GM19099 (cell line): ENCODE data around the gene SERPINA6.

Experiments
- POLR2A ChIP-seq: IDR thresholded peaks from 3 replicates; pipeline ENCODE4 v1.6.1; 2011; ENCODE audit warnings: low read depth; ENCODE audit not compliant: insufficient read length; ENCODE audit errors: extremely low read depth

Gene SERPINA6

GRCh38 chr14:94338023-94338422 lies 14.9 kb upstream of the SERPINA6 start:
- no peak for TF ChIP-seq POLR2A

DNA sequence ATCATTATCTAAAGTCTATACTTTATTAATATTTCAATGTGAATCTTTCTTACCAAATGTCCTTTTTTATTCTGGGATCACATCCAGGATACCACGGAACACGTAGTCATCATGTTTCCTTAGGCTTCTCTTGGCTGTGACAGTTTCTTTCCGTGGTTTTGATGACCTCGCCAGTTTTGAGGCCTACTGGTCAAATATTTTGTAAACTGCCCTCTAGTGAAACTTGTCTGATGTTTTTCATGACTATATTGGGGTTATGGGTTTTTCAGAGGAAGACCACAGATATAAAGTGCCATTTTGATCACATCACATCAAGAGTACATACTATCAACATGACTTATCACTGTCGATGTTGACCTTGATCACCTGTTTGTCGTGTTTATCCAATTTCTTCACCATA lies 14.1 kb upstream of the SERPINA6 start:
- TF ChIP-seq POLR2A = no peak

DNA sequence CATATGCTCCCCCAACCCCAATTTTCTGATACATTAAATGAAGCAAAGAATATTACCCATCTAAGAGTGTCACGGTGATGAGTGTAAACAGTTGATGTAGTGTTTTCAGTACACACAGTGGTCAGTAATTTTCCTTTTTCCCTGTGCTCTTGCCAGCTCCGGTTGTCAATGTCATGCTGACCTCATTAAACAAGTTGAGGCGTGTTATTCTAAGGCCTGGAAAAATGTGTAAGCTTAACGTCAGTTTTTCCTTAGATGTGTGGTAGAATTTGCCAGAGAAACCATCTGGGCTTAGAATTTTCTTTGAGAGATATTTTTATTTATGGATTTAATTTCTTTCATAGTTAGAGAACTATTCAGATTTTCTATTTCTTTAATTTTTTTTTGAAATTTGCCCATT lies 11.7 kb upstream of the SERPINA6 start:
- TF ChIP-seq POLR2A = no peak

GRCh38 chr14:94332587-94332986 lies 9.5 kb upstream of the SERPINA6 start:
- no peak for TF ChIP-seq POLR2A

GRCh38 chr14:94332063-94332583 lies 9.0 kb upstream of the SERPINA6 start:
- TF ChIP-seq POLR2A = no peak

GRCh38 chr14:94331462-94331861 lies 8.3 kb upstream of the SERPINA6 start:
- TF ChIP-seq POLR2A = no peak

DNA sequence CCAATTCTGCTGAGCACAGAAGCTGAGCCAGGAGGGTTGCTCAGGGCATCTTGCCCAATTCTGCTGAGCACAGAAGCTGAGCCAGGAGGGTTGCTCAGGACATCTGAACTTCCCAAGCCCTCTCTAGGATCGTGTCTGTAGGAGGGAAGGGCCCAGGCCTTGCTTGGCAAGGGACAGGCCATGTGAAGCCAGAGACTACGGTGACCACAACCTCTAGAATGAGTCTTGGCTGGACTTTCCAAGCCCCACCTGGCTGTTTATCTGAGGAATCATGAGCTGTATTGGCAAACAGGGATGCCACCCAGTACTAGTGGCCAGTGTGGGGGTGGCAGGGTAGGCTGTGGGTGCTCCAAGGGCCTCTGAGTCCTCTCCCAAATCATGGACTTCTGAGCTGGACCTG lies 7.7 kb upstream of the SERPINA6 start:
- no peak for TF ChIP-seq POLR2A

DNA sequence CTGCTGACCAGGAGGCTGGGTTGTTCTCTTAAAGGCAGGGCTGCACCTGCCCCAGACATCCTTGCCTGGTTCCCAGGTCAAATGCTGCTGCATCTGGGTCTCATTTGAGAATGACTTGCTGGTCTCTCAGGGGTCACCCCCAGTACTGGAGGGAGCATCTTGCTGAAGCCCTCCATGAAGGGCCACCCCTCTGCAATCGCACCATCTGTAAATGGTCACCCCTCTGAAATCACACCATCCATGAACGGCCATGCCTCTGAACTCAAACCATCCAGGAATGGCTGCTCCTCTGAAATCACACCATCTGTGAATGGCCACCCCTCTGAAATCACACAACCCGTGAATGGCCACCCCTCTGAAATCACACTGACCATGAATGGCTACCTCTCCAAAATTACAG lies 7.3 kb upstream of the SERPINA6 start:
- no peak for TF ChIP-seq POLR2A

DNA sequence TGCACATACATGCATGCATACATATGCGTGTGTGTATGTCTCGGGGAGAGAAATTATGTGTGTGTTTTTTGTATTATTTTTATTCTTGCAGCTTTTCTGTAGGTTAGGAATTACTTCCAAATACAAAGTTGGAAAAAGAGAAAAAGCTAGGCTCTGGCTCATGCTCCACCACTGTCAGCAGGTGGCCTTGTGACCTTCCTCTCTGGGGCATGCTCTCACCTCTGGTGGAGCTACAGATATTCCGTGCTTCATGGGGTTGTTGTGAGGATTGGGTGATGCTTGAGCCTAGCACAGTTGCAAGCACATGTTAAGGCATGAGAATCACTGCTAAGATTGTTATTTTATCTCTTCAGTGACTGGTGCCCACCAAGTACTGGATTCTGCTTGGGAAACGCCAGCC lies 6.7 kb upstream of the SERPINA6 start:
- no peak for TF ChIP-seq POLR2A

- TF ChIP-seq POLR2A = no peak
Observed at GRCh38 chr14:94328196-94328595, 5.1 kb upstream of the SERPINA6 start.

- TF ChIP-seq POLR2A = no peak
Observed at GRCh38 chr14:94321421-94322271, 1.5 kb downstream of the SERPINA6 start.

- TF ChIP-seq POLR2A = no peak
Observed at GRCh38 chr14:94320243-94320642, 2.9 kb downstream of the SERPINA6 start.

GRCh38 chr14:94317259-94317658 lies 5.9 kb downstream of the SERPINA6 start:
- no peak for TF ChIP-seq POLR2A

DNA sequence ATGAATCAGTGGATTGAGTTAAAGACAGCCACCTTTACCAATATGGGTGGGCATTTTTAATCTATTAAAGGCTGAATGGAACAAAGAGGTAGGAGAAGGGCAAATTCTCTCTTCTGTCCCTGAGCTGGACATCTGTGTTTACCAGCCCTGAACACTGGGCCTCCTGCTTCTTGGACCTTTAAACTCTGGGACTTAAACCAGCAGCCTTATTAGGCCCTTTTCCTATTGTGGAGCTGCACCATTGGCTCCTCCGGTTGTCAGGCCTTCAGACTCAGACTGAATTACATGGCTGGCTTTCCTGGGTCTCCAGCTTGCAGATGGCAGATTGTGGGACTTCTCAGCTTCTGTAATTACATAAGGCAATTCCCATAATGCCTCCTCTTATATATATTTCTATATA lies 6.4 kb downstream of the SERPINA6 start:
- TF ChIP-seq POLR2A = no peak

DNA sequence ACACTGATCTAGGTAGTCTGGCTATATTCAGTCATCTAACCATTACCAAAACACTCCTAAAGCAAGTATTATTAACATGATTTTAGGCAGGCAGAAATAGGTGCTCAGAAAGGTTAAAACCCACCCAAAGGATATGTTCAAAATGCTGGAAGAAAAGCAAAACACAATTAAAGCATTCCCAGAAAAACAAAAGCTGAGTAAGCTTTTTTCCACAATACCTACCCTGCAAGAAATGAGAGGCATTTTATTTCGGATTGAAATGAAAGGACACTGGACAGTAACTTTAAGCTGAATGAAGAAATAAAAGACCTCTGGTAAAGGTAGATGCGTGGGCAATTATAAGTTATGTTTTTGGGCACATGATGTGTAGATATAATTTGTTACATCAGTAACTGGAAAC lies 8.2 kb downstream of the SERPINA6 start:
- TF ChIP-seq POLR2A = no peak

GRCh38 chr14:94313991-94314655 lies 9.0 kb downstream of the SERPINA6 start:
- no peak for TF ChIP-seq POLR2A

- TF ChIP-seq POLR2A = no peak
Observed at GRCh38 chr14:94312481-94313246, 10.5 kb downstream of the SERPINA6 start.
